H1 (cell line): ENCODE results near the gene WWC1. TPM values are rescaled to one million over a fixed set of nuclear protein-coding genes. Genes with fewer than 3 reads are reported as not detected.

Experiments used
- CTCF ChIA-PET: fragments of 300-600 bp; sonication (Branson Sonifier 250); formaldehyde crosslinking; loops from one replicate; lab custom pipeline; 2021; ENCODE audit not compliant: partially characterized antibody; lab: Charles Lee
- POLR2A ChIA-PET: fragments of 300-600 bp; sonication (Branson Sonifier 250); formaldehyde crosslinking; loops from one replicate; lab custom pipeline; 2021; ENCODE audit warnings: inconsistent platforms; ENCODE audit not compliant: partially characterized antibody; lab: Charles Lee
- DNase-seq, 2 experiments: peaks; one replicate each; pipeline versions ENCODE4 v3.0.0 to v3.0.0-alpha.2; 2010 to 2022; ENCODE audit warnings: low spot score in 2 of 2, low read depth in 1 of 2, mixed read lengths in 1 of 2
- FAIRE-seq: peaks from 2 replicates; lab custom pipeline; 2011; peaks lifted over from hg19 to GRCh38; lab: Jason Lieb, UNC
- H2AFZ ChIP-seq: 2 replicates; pipeline ENCODE4 v1.8.1; 2012; ENCODE audit warnings: low read length, inconsistent platforms
- H2AK5ac ChIP-seq: 2 replicates; pipeline ENCODE4 v1.6.1; 2013; ENCODE audit warnings: low read depth, low read length
- H2BK120ac ChIP-seq: replicated peaks from 2 replicates; pipeline ENCODE3; 2013; ENCODE audit warnings: low read depth, low read length, inconsistent platforms
- H2BK12ac ChIP-seq: 2 replicates; pipeline ENCODE4 v1.6.1; 2013; ENCODE audit warnings: low read depth, low read length
- H2BK15ac ChIP-seq: 2 replicates; pipeline ENCODE4 v1.6.1; 2013; ENCODE audit warnings: low read length
- H2BK20ac ChIP-seq: 2 replicates; pipeline ENCODE4 v1.6.1; 2013; ENCODE audit warnings: low read length
- H2BK5ac ChIP-seq: 2 replicates; pipeline ENCODE4 v1.6.1; 2013; ENCODE audit warnings: low read depth, low read length
- H3K14ac ChIP-seq: 2 replicates; pipeline ENCODE4 v1.6.1; 2013; ENCODE audit warnings: inconsistent platforms; ENCODE audit not compliant: insufficient read length
- H3K18ac ChIP-seq: 2 replicates; pipeline ENCODE4 v1.6.1; 2013; ENCODE audit warnings: low read length; ENCODE audit errors: extremely low read depth
- H3K23ac ChIP-seq: 2 replicates; pipeline ENCODE4 v1.6.1; 2013; ENCODE audit warnings: inconsistent platforms; ENCODE audit not compliant: insufficient read length
- H3K23me2 ChIP-seq: 2 replicates; pipeline ENCODE4 v1.6.1; 2013; ENCODE audit warnings: low read depth, low read length
- H3K27ac ChIP-seq: 2 replicates; pipeline ENCODE4 v1.6.1; 2011; ENCODE audit warnings: low read depth, low read length, inconsistent platforms
- H3K27me3 ChIP-seq, 4 experiments: replicated peaks in 1 of 4; 1 replicate in 1 of 4; 2 replicates in 3 of 4; pipeline versions ENCODE4 v1.6.1 to v1.8.1; 2011 to 2013; ENCODE audit warnings: low read length in 3 of 4, mild to moderate bottlenecking in 3 of 4, inconsistent platforms in 2 of 4, mixed read lengths in 2 of 4, moderate library complexity in 1 of 4; ENCODE audit not compliant: control insufficient read depth in 3 of 4, insufficient read depth in 3 of 4; ENCODE audit errors: extremely low read depth in 1 of 4
- H3K36me3 ChIP-seq, 4 experiments: 2 replicates each; pipeline versions ENCODE4 v1.6.1 to v1.8.1; 2011 to 2013; ENCODE audit warnings: mild to moderate bottlenecking in 4 of 4, low read length in 3 of 4, moderate library complexity in 2 of 4, control low read depth in 1 of 4, inconsistent platforms in 1 of 4; ENCODE audit not compliant: insufficient read depth in 4 of 4, control insufficient read depth in 2 of 4
- H3K4ac ChIP-seq: replicated peaks from 2 replicates; pipeline ENCODE3; 2013; ENCODE audit warnings: low read length, low read depth, mixed read lengths, inconsistent platforms; ENCODE audit not compliant: insufficient read length
- H3K4me1 ChIP-seq, 4 experiments: replicated peaks in 1 of 4; 1 replicate in 1 of 4; 2 replicates in 3 of 4; pipeline versions ENCODE4 v1.6.1 to v1.8.1; 2011 to 2013; ENCODE audit warnings: low read length in 3 of 4, inconsistent platforms in 2 of 4, mixed read lengths in 1 of 4; ENCODE audit not compliant: insufficient read depth in 4 of 4, control insufficient read depth in 3 of 4
- H3K4me2 ChIP-seq, 2 experiments: 2 replicates each; pipeline versions ENCODE4 v1.6.1 to v1.8.1; 2011 to 2013; ENCODE audit warnings: low read depth in 2 of 2, low read length in 2 of 2, control low read depth in 1 of 2, inconsistent platforms in 1 of 2, mild to moderate bottlenecking in 1 of 2; ENCODE audit not compliant: insufficient read depth in 1 of 2
- H3K4me3 ChIP-seq, 4 experiments: fragments of 200-600, 300-600 bp in 1 of 4; sonication (generic), shearing (Covaris generic), sonication (Bioruptor Twin) in 1 of 4; 2 replicates each; pipeline versions ENCODE4 v1.5.1 to v1.8.1; 2011 to 2016; ENCODE audit warnings: low read length in 4 of 4, low read depth in 3 of 4, control low read depth in 2 of 4, inconsistent platforms in 2 of 4, mild to moderate bottlenecking in 2 of 4, mixed read lengths in 1 of 4, moderate library complexity in 1 of 4; ENCODE audit not compliant: insufficient read depth in 2 of 4; ENCODE audit errors: extremely low read depth in 1 of 4
- H3K56ac ChIP-seq: replicated peaks from 2 replicates; pipeline ENCODE3; 2013; ENCODE audit warnings: low read depth, mild to moderate bottlenecking, mixed read lengths, low read length, inconsistent platforms; ENCODE audit not compliant: insufficient read length
- H3K79me1 ChIP-seq: 2 replicates; pipeline ENCODE4 v1.6.1; 2013; ENCODE audit warnings: low read depth, low read length, control low read depth
- H3K79me2 ChIP-seq, 2 experiments: 2 replicates each; pipeline versions ENCODE4 v1.6.1 to v1.8.1; 2012 to 2013; ENCODE audit warnings: low read length in 2 of 2, mild to moderate bottlenecking in 2 of 2, inconsistent platforms in 1 of 2; ENCODE audit not compliant: insufficient read depth in 2 of 2, control insufficient read depth in 1 of 2
- H3K9ac ChIP-seq, 4 experiments: replicated peaks in 1 of 4; 1 replicate in 1 of 4; 2 replicates in 3 of 4; pipeline versions ENCODE4 v1.6.1 to v1.8.1; 2011 to 2013; ENCODE audit warnings: low read depth in 3 of 4, low read length in 3 of 4, control low read depth in 2 of 4, mild to moderate bottlenecking in 2 of 4, moderate library complexity in 2 of 4, inconsistent platforms in 1 of 4; ENCODE audit errors: extremely low read depth in 1 of 4
- H3K9me3 ChIP-seq, 2 experiments: 2 replicates each; pipeline versions ENCODE4 v1.6.1 to v1.8.1; 2012 to 2013; ENCODE audit warnings: mild to moderate bottlenecking in 2 of 2, moderate library complexity in 2 of 2, control low read depth in 1 of 2, inconsistent platforms in 1 of 2, low read depth in 1 of 2, low read length in 1 of 2, mixed read lengths in 1 of 2; ENCODE audit not compliant: insufficient read depth in 2 of 2
- H4K20me1 ChIP-seq, 2 experiments: replicated peaks in 1 of 2; 2 replicates each; pipeline versions ENCODE3 to v1.8.1; 2011 to 2013; ENCODE audit warnings: inconsistent platforms in 2 of 2, low read length in 2 of 2, mild to moderate bottlenecking in 1 of 2; ENCODE audit not compliant: insufficient read depth in 2 of 2, control insufficient read depth in 1 of 2
- H4K5ac ChIP-seq: 2 replicates; pipeline ENCODE4 v1.6.1; 2013; ENCODE audit warnings: low read length, low read depth, mixed read lengths, inconsistent platforms; ENCODE audit not compliant: insufficient read length
- H4K8ac ChIP-seq: 2 replicates; pipeline ENCODE4 v1.8.0; 2013; ENCODE audit warnings: mild to moderate bottlenecking, moderate library complexity, low read length, inconsistent platforms; ENCODE audit not compliant: insufficient read depth; ENCODE audit errors: extremely low read depth
- H4K91ac ChIP-seq: replicated peaks from 2 replicates; pipeline ENCODE3; 2013; ENCODE audit warnings: low read length, mixed read lengths, inconsistent platforms; ENCODE audit not compliant: insufficient read length
- EGR1 ChIP-seq: IDR thresholded peaks from 2 replicates; pipeline ENCODE4 v1.6.1; 2011; ENCODE audit warnings: low read depth, low read length, borderline replicate concordance
- EZH2 ChIP-seq: fragments of 200-600 bp; sonication (generic); IDR thresholded peaks from 2 replicates; pipeline ENCODE4 v1.7.1; 2012; ENCODE audit warnings: low read depth, mild to moderate bottlenecking, moderate library complexity, low read length, inconsistent platforms; ENCODE audit not compliant: severe bottlenecking
- FOSL1 ChIP-seq: IDR thresholded peaks from 2 replicates; pipeline ENCODE4 v1.6.1; 2011; ENCODE audit warnings: mild to moderate bottlenecking, low read depth, low read length, moderate library complexity; ENCODE audit not compliant: insufficient read depth
- JUND ChIP-seq: IDR thresholded peaks from 2 replicates; pipeline ENCODE4 v1.6.1; 2011; ENCODE audit warnings: mild to moderate bottlenecking, improper control_type of control experiment, low read length
- KDM5A ChIP-seq: fragments of 200-600 bp; IDR thresholded peaks from 2 replicates; pipeline ENCODE4 v1.7.1; 2012; ENCODE audit warnings: mild to moderate bottlenecking, low read length, inconsistent platforms, mixed read lengths
- MAX ChIP-seq: IDR thresholded peaks from 2 replicates; pipeline ENCODE4 v1.6.1; 2012; ENCODE audit warnings: inconsistent platforms
- NANOG ChIP-seq: IDR thresholded peaks from 2 replicates; pipeline ENCODE4 v1.6.1; 2011; ENCODE audit warnings: low read length, low read depth, mild to moderate bottlenecking, inconsistent platforms; ENCODE audit not compliant: insufficient read depth, poor library complexity, severe bottlenecking
- POLR2A ChIP-seq, 2 experiments: IDR thresholded peaks; 1 replicate in 1 of 2; 2 replicates in 1 of 2; pipeline ENCODE4 v1.6.1; 2011; ENCODE audit warnings: low read depth in 2 of 2, low read length in 2 of 2, mild to moderate bottlenecking in 2 of 2; ENCODE audit errors: control extremely low read depth in 1 of 2
- POLR2AphosphoS5 ChIP-seq: IDR thresholded peaks from 2 replicates; pipeline ENCODE4 v1.6.1; 2011; ENCODE audit warnings: low read depth, low read length
- SAP30 ChIP-seq: fragments of 300-600 bp; sonication (generic); IDR thresholded peaks from 2 replicates; pipeline ENCODE4 v1.7.1; 2012; ENCODE audit warnings: low read length, moderate library complexity, mild to moderate bottlenecking, inconsistent platforms; ENCODE audit not compliant: insufficient read depth, insufficient replicate concordance
- TCF12 ChIP-seq: IDR thresholded peaks from 2 replicates; pipeline ENCODE4 v1.6.1; 2011; ENCODE audit warnings: low read depth, mild to moderate bottlenecking, low read length
- YY1 ChIP-seq: IDR thresholded peaks from 2 replicates; pipeline ENCODE4 v1.6.1; 2011; ENCODE audit warnings: low read depth, mild to moderate bottlenecking, low read length
- WGBS, 2 experiments: shearing (Covaris generic) in 1 of 2; methylation state at CpG; one replicate each; pipeline versions ENCODE4 v1.1.6 to v1.1.7; 2013 to 2015; ENCODE audit warnings: low lambda C conversion rate in 2 of 2, mixed read lengths in 2 of 2, inconsistent platforms in 1 of 2, low coverage in 1 of 2, missing lambda C conversion rate in 1 of 2; ENCODE audit not compliant: insufficient replicate concordance in 2 of 2, insufficient coverage in 1 of 2, insufficient read length in 1 of 2; ENCODE audit errors: extremely low coverage in 1 of 2, missing lambda C conversion rate in 1 of 2; 5-methylcytosine and 5-hydroxymethylcytosine counted together
- polyA plus RNA-seq, 7 experiments: library from polyadenylated mRNA; depleted of rRNA in 3 of 7; stranded (reverse) in 5 of 7; unstranded in 2 of 7; fragments of >200 nt in 5 of 7; fragments of 200-250 nt in 2 of 7; gene quantifications; 1 replicate in 5 of 7; 2 replicates in 1 of 7; 4 replicates in 1 of 7; pipeline versions ENCODE4 v1.2.1 to v1.2.3, GENCODE V29; 2011 to 2013; ENCODE audit warnings: missing spikeins in 2 of 7, mixed read lengths in 2 of 7
- total RNA-seq: library from RNA; stranded (reverse); fragmentation: NEBNext Ultra II Directional; extraction: Animal tissue kit (Norgen Biotek cat#: 25700); gene quantifications from 2 replicates; pipeline ENCODE4 v1.2.1, GENCODE V29; 2021

The WWC1 gene
- total and polyA plus RNA-seq, 2 of the 8 experiments (the other 6 are each of a cell fraction or from before 2014, with no cell fraction given), result 16.4 to 41.1 TPM

GRCh38 chr5:168337361-168337760 is 45.9 kb downstream of the WWC1 start:
- Histone ChIP-seq H2BK5ac (no peak overlapping the region), H3K56ac (no peak overlapping the region), H2BK15ac (no peak overlapping the region), H4K8ac (no peak overlapping the region), H3K27me3 (no peaks in the 10 kb centered on the region), H4K91ac (no peak overlapping the region), H4K20me1 (peaks cover 2 to 3% of the 10 kb centered on the region in 2 experiments), H3K4me3 (no peak overlapping the region), H4K5ac (no peak overlapping the region), H3K4me2 (no peak overlapping the region), H3K23me2 (no peaks in the 10 kb centered on the region), H3K27ac (no peak overlapping the region), H2BK20ac (no peak overlapping the region), H3K4ac (no peak overlapping the region), H2AK5ac (no peak overlapping the region), H2BK12ac (no peak overlapping the region), H3K9me3 (no peaks in the 10 kb centered on the region), H3K4me1 (peaks cover 22 to 29% (median 24%) of the 10 kb centered on the region in 4 experiments), H3K79me2 (peaks cover 0 to 54% of the 10 kb centered on the region in 2 experiments; a peak in 3 of 4 replicates), H2AFZ (no peak overlapping the region), H3K14ac (no peak overlapping the region), H3K23ac (no peak overlapping the region), H3K9ac (no peak overlapping the region), H2BK120ac (no peak overlapping the region), H3K36me3 (no peaks in the 10 kb centered on the region), H3K79me1 (peaks cover 21% of the 10 kb centered on the region), H3K18ac (no peak overlapping the region)
- no peak for TF ChIP-seq EZH2
- TF ChIP-seq KDM5A, result no peak
- no peak for TF ChIP-seq TCF12
- TF ChIP-seq MAX, result no peak
- no peak for TF ChIP-seq FOSL1
- no peak for TF ChIP-seq NANOG
- no peak for TF ChIP-seq POLR2AphosphoS5
- no peak for TF ChIP-seq JUND
- TF ChIP-seq YY1, result no peak
- TF ChIP-seq POLR2A (IDR thresholded peaks at IDR 0.05; ENCODE audit: control extremely low read depth in 1 of 2, low read depth in 2 of 2, low read length in 2 of 2), result no peak
- no peak for TF ChIP-seq SAP30
- TF ChIP-seq EGR1, result no peak
- ChIA-PET CTCF (interaction anchor here (0.6 to 5.7 kb wide), 8 partner anchors 11 to 68 kb away, joined by 3 to 40 read pairs (median 3); partner anchors contain the start of gene WWC1), POLR2A (interaction anchor here (0.6 kb wide), 1 partner anchor 43 kb away, joined by 3 read pairs; no protein-coding TSS in a partner anchor)
- 84% methylated on average over 2 of the region's 2 CpGs; no CpG with 5 or more reads in 1 of the 2 experiments for WGBS, 2 experiments
- no peak for FAIRE-seq
- no peak for DNase-seq
